Measurements from ENCODE around the gene POU2F1. TPM values are rescaled to one million over a fixed set of nuclear protein-coding genes. Genes with fewer than 3 reads are reported as not detected.

Gene POU2F1
- total and polyA plus RNA-seq, 2 donors (not counting 3 experiments of a cell fraction or from before 2014, with no cell fraction given): 6.0 to 12.9 TPM

DNA sequence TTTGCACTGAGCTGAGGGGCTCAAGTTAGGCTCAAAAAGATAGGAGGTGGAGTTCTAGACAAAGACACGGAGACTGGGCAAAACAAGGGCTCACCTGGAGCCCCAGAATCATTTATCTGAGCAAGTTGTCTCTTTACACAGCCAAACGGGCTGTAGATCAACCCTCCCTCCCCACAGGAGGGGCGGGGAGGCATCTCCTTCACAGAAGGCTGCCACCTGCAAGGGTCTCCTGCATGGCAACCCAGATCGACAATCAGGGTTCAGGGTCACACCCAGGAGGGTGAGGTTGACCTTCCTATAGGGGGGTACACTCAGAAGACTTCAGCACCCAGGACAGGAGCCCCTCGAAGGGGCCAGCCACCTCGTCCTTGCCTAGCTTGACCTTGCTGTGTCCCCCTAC, 213.6 kb downstream of the POU2F1 start:
- no TSS peak for BruUV-seq (replicated peaks)
- ChIA-PET CTCF (interaction anchor here (3.1 kb wide), 1 partner anchor 166 kb away, joined by 12 read pairs; no protein-coding TSS in a partner anchor), POLR2A (no interaction called here)
- no peaks in the 10 kb centered on the region for H3K4me1 ChIP-seq (ENCODE audit: control insufficient read depth, extremely low read depth, insufficient read depth, low read length)
- no peak overlapping the region for H3K27ac ChIP-seq (ENCODE audit: insufficient read depth, low read depth, low read length)
- H3K9me1 ChIP-seq (replicated peaks; ENCODE audit: control insufficient read depth, extremely low read depth, insufficient read depth, low read length): no peaks in the 10 kb centered on the region
- H3K79me2 ChIP-seq (ENCODE audit: control insufficient read depth, insufficient read depth, low read length): no peaks in the 10 kb centered on the region
- no peak overlapping the region for H3K4me3 ChIP-seq (replicated peaks in 1 of 3; ENCODE audit: insufficient read depth in 1 of 3, low read depth in 1 of 3, low read length in 3 of 3)
- H3K9me3 ChIP-seq (replicated peaks; ENCODE audit: control insufficient read depth, insufficient read depth, low read length): no peaks in the 10 kb centered on the region
- no peaks in the 10 kb centered on the region for H3K27me3 ChIP-seq (ENCODE audit: control insufficient read depth in 2 of 2, insufficient read depth in 2 of 2, low read length in 2 of 2)
- no peak for TF ChIP-seq POLR2A (IDR thresholded peaks at IDR 0.05; ENCODE audit: low read depth, low read length)
- TF ChIP-seq MYC (IDR thresholded peaks at IDR 0.05; ENCODE audit: low read depth, low read length): no peak
- no peak for TF ChIP-seq EZH2 (IDR thresholded peaks at IDR 0.05; ENCODE audit: borderline replicate concordance, low read depth, low read length, severe bottlenecking)
- TF ChIP-seq GATA2 (IDR thresholded peaks at IDR 0.05; ENCODE audit: insufficient read depth, insufficient read length, low read depth, low read length): no peak
- no peak for TF ChIP-seq JUN (IDR thresholded peaks at IDR 0.05; ENCODE audit: borderline replicate concordance, insufficient read depth, insufficient read length, low read depth)
- TF ChIP-seq POLR2AphosphoS5 (IDR thresholded peaks at IDR 0.05; ENCODE audit: insufficient read depth, low read depth, low read length): no peak
- TF ChIP-seq, protein P1, sequence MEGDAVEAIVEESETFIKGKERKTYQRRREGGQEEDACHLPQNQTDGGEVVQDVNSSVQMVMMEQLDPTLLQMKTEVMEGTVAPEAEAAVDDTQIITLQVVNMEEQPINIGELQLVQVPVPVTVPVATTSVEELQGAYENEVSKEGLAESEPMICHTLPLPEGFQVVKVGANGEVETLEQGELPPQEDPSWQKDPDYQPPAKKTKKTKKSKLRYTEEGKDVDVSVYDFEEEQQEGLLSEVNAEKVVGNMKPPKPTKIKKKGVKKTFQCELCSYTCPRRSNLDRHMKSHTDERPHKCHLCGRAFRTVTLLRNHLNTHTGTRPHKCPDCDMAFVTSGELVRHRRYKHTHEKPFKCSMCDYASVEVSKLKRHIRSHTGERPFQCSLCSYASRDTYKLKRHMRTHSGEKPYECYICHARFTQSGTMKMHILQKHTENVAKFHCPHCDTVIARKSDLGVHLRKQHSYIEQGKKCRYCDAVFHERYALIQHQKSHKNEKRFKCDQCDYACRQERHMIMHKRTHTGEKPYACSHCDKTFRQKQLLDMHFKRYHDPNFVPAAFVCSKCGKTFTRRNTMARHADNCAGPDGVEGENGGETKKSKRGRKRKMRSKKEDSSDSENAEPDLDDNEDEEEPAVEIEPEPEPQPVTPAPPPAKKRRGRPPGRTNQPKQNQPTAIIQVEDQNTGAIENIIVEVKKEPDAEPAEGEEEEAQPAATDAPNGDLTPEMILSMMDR (IDR thresholded peaks at IDR 0.05; ENCODE audit: extremely low read depth in 1 of 2, insufficient read depth in 1 of 2, low read depth in 1 of 2, low read length in 2 of 2): no peak
- no peak for TF ChIP-seq MAX (IDR thresholded peaks at IDR 0.05; ENCODE audit: insufficient read depth, insufficient read length)
- no peak for TF ChIP-seq FOS (IDR thresholded peaks at IDR 0.05; ENCODE audit: borderline replicate concordance, insufficient read depth, low read length)
- no peak overlapping the region for H3K4me2 ChIP-seq (ENCODE audit: insufficient read depth, low read length)
- FAIRE-seq (no peak), DNase-seq (ENCODE audit: low read depth, low spot score) (no peak)
- intact Hi-C loops (cut with micrococcal nuclease) (no loop called here), dilution Hi-C loops (cut with MboI; ENCODE audit: extremely low pct_ligation_motif_present, low sequenced_read_pairs) (no loop called here)
- H3K9ac ChIP-seq (replicated peaks; ENCODE audit: extremely low read depth, insufficient read depth, low read length): no peak overlapping the region
- no peaks in the 10 kb centered on the region for H4K20me1 ChIP-seq (replicated peaks; ENCODE audit: control insufficient read depth, extremely low read depth, insufficient read depth, low read length)
- H2AFZ ChIP-seq (ENCODE audit: low read depth, low read length): no peak overlapping the region
- no peaks in the 10 kb centered on the region for H3K36me3 ChIP-seq (ENCODE audit: control insufficient read depth in 2 of 2, extremely low read depth in 1 of 2, insufficient read depth in 2 of 2, low read length in 2 of 2)
